ENCODE data around the gene IL17B. TPM values are rescaled to one million over a fixed set of nuclear protein-coding genes. Genes with fewer than 3 reads are reported as not detected.

Gene IL17B
- total RNA-seq, 2 donors from 2014 or later, result 0.83 to 2.9 TPM

DNA sequence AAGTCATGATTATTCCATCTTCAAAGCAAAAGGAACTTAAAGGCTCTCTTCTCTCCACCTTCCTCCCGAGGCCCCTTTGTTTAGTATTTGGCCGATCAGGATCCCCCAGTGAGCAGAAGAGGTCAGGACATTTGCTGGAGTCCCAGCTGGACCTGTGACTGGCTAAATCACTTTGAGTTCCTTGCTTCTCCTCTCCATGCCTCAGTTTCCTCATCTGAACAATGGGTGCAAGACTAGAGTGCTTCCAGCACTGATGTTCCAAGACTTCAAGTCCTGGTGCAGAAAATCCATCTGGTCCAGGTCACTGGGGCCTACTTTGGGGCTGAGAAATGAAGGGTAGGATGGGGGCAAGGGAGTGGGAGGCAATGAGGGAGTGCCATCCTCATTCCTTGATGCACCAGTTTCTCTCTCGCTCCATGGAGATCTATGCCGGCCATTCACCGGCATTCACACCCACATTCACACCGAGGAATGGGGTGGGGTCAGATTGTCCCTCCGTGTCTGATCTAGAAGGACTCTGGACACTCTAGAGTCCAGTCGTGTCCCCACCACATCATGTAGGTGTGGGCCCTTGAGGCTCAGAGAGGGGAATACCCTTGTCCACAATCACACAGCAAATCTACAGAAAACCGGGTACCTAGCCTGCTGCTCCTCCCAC is 38.7 kb upstream of the IL17B start:
- Histone ChIP-seq H3K4me1 (peaks cover 0 to 97% of the 10 kb centered on the region in 2 donors), H3K4me3 (no peak overlapping the region)

DNA sequence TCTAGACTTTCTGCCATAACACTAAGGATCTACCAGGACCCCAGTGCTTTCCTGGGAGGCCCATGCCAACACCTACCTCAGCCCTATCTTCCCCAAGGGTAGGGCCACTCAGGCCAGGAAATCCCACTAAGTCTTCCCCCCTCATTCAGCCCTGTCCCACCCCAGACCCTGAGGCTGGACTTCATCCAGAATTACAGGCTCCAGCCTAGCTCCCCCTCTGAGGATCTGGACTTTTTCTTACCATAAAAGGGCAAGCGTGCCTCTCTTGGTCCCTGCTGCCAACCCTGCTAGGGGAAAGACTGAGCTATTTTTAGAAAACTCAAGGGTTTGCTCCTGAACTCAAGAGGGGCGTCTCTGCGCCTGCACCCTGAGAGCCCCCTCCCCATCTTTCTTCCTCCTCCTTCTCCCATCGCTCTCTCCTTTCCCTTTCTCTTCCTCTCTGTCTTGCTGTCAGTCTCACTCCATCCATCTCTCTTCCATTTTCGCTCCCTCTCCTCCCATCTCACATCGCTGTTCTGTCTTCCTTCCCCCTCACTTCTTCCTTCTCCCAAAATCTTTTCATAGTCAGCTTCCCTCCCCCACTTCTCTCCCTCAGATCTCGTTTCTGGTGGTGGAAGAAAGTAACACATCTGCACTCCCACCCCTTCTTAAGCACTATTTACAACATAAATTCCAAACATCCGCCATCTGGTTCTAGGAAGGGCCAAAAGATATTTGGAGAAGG is 38.1 kb upstream of the IL17B start:
- peaks cover 0 to 97% of the 10 kb centered on the region in 2 donors for H3K4me1 ChIP-seq
- H3K9me3 ChIP-seq, result no peaks in the 10 kb centered on the region
- no peak overlapping the region for H3K4me3 ChIP-seq
- no peaks in the 10 kb centered on the region for H3K27me3 ChIP-seq
- TF ChIP-seq, protein P1, sequence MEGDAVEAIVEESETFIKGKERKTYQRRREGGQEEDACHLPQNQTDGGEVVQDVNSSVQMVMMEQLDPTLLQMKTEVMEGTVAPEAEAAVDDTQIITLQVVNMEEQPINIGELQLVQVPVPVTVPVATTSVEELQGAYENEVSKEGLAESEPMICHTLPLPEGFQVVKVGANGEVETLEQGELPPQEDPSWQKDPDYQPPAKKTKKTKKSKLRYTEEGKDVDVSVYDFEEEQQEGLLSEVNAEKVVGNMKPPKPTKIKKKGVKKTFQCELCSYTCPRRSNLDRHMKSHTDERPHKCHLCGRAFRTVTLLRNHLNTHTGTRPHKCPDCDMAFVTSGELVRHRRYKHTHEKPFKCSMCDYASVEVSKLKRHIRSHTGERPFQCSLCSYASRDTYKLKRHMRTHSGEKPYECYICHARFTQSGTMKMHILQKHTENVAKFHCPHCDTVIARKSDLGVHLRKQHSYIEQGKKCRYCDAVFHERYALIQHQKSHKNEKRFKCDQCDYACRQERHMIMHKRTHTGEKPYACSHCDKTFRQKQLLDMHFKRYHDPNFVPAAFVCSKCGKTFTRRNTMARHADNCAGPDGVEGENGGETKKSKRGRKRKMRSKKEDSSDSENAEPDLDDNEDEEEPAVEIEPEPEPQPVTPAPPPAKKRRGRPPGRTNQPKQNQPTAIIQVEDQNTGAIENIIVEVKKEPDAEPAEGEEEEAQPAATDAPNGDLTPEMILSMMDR (IDR thresholded peaks at IDR 0.05), result no peak
- H3K36me3 ChIP-seq, result no peaks in the 10 kb centered on the region
- no peak for DNase-seq (ENCODE audit: low spot score)
- H3K27ac ChIP-seq, result peak overlapping the region; percentile 90 to 97

More for the DNA sequence above, 38.7 kb upstream of the IL17B start:
- TF ChIP-seq, protein P1 (IDR thresholded peaks at IDR 0.05), result no peak
- no peak for DNase-seq (ENCODE audit: low spot score)
- Histone ChIP-seq H3K9me3 (no peaks in the 10 kb centered on the region), H3K27ac (peak overlapping the region; percentile 90 to 97), H3K36me3 (no peaks in the 10 kb centered on the region), H3K27me3 (no peaks in the 10 kb centered on the region)

DNA sequence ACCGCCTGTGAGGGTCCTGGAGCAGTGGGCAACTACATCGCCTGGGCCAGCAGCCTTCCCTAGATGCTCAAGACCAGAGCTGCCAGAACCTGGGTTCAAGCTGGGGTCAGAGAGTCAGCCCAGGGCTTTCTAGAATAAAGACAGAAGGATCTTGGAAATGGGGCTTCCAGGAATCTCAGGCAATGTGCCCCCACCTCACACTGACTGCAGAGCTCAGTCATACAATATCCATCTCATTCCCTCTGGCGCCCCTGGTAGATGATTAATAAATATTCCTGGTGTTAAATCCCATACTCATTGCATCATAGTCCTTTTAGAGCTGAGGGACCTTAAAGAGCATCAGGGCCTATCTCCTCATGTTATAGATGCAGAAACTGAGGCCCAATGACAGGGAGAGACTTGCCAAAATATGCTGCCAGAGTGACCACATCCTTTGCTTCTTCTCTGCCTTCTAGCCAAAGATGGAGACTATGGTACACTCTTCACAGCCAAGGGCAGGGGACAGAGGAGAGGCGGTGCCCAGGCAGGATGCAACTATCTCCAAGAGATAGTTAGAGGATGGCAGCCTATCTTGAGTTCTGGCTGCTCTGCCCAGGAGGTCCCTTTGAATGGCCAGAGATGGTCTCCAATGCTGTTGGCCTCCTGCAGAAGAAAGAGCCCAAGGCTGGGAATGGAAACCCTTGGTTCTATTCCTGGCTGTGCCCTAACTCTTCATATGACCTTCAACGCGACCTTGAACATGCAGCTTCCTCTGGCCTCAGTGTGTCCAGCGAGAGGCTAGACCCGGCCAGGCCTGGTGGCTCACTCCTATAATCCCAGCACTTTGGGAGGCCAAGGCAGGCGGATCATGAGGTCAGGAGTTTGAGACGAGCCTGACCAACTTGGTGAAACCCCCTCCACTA is 36.2 kb upstream of the IL17B start:
- Histone ChIP-seq H3K9me3 (no peaks in the 10 kb centered on the region), H3K4me1 (peaks cover 0 to 88% of the 10 kb centered on the region in 2 donors), H3K27ac (peak overlapping the region; percentile 90 to 97), H3K27me3 (no peaks in the 10 kb centered on the region), H3K4me3 (peak overlapping the region in 1 of 2 donors; percentile 9), H3K36me3 (no peaks in the 10 kb centered on the region)
- DNase-seq (ENCODE audit: low spot score), result no peak
- TF ChIP-seq, protein P1 (IDR thresholded peaks at IDR 0.05), result no peak

DNA sequence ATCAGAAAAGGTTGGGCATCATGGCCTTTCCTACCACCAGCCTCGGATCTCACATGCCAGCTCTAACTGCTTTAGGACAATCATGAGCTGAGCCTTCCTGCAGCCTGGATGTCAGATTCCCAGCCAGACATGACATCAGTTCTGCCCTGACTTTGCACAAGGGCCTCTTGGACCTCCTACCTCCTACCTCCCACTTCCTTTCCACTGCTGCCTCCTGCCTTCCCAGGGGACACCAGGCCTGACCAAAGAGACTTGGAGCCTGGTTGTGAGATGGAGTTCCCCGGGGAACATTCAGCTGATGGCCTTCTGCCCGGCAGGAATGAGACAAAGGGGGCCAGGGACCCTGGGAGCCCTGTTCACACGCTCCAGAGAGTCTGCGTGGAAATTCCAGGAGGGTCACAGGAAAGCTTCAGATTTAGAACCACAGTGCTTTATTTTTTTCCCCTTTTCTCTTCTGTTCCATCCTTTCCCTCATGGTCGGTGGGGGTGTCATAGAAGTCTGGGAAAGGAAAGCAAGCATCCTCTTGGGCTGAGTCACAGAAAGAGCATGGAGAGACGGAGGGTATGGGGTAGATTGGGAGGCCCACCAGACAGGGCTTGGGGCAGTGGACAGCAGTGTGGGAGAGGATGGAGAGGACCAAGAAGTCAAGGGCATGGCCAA is 35.4 kb upstream of the IL17B start:
- Histone ChIP-seq H3K27me3 (no peaks in the 10 kb centered on the region), H3K36me3 (no peaks in the 10 kb centered on the region), H3K4me1 (peaks cover 0 to 80% of the 10 kb centered on the region in 2 donors), H3K4me3 (peak overlapping the region in 1 of 2 donors; percentile 9), H3K27ac (peak overlapping the region; percentile 90 to 97), H3K9me3 (no peaks in the 10 kb centered on the region)
- TF ChIP-seq, protein P1 (IDR thresholded peaks at IDR 0.05), result peak in 1 of 2 donors; percentile 17
- DNase-seq (ENCODE audit: low spot score), result no peak

DNA sequence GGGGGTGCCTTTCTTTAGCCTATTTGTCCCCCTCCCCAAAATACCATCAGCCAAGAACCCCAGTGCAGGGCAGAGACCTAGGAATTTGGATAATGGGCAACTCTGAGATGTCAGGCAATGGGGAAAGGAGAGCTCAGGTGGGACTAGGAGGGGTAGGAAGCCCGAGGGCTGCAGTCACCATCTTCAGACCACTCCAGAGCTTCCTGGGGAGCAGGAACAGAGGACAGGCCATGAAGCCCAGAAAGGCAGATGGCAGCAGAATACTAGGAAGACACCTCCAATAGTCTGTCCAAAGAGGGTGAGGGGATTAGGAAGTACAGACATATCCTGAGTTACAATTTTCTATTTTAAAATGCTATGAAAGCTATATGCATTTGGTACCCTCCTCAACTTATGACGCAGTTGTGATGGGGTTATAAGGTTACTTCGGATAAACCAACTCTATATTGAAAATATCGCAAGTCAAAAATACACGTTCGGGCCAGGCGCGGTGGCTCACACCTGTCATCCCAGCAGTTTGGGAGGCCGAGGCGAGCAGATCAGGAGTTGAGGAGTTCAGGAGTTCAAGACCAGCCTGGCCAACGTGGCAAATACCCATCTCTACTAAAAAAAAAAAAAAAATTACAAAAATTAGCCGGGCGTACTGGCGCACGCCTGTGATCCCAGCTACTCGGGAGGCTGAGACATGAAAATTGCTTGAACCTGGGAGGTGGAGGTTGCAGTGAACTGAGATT is 34.6 kb upstream of the IL17B start:
- Histone ChIP-seq H3K4me3 (peak overlapping the region in 1 of 2 donors; percentile 50), H3K27ac (peak overlapping the region; percentile 90 to 97), H3K9me3 (no peaks in the 10 kb centered on the region), H3K4me1 (peaks cover 0 to 71% of the 10 kb centered on the region in 2 donors), H3K36me3 (no peaks in the 10 kb centered on the region), H3K27me3 (no peaks in the 10 kb centered on the region)
- TF ChIP-seq, protein P1 (IDR thresholded peaks at IDR 0.05), result no peak
- no peak for DNase-seq (ENCODE audit: low spot score)

Data from right atrium auricular region (tissue), 2 donors.